NOMO-1 treated with DMSO at 0.1 percent for 48 hours (cell line): ENCODE data around the gene DIS3L.
A peak's percentile ranks its signal among the peaks of the same experiment; 100 is the strongest.
"Not testable (repeated sequence)": the region's sequence is repeated elsewhere in the genome, so short reads cannot be mapped to it uniquely, and the experiment has no call there.

Experiments
- DNase-seq: peaks from one replicate; lab custom pipeline; 2025; ENCODE audit not compliant: unreplicated experiment; lab: John Stamatoyannopoulos, UW

DIS3L gene

GRCh38 chr15:66293419-66294156, at the start of gene DIS3L:
Gene DIS3L (plus strand): TSS chr15:66293568. CDS start chr15:66293597, 29 bp downstream.
- DNase-seq, result peak; percentile 56

- not testable (repeated sequence) for DNase-seq
These were observed 47.5 kb upstream of the DIS3L start for GRCh38 chr15:66245832-66246231.

GRCh38 chr15:66246937-66247336, 46.4 kb upstream of the DIS3L start:
- no peak for DNase-seq

- DNase-seq, result no peak
These were observed 43.7 kb upstream of the DIS3L start for GRCh38 chr15:66249605-66250174.

GRCh38 chr15:66251065-66251789, 42.1 kb upstream of the DIS3L start:
- no peak for DNase-seq

GRCh38 chr15:66251790-66252684, 41.3 kb upstream of the DIS3L start:
- peak; percentile 8 for DNase-seq

- DNase-seq, result no peak
These were observed 40.5 kb upstream of the DIS3L start for GRCh38 chr15:66252685-66253417.

- peak; percentile 10 for DNase-seq
These were observed 39.8 kb upstream of the DIS3L start, which contains the start of gene MEGF11 for GRCh38 chr15:66253418-66254088. Gene MEGF11 (minus strand): TSS chr15:66253750. CDS start chr15:66128403, 125,347 bp downstream.

- no peak for DNase-seq
These were observed 39.0 kb upstream of the DIS3L start for GRCh38 chr15:66254089-66254950.

- DNase-seq, result no peak
These were observed 38.3 kb upstream of the DIS3L start for GRCh38 chr15:66254951-66255676.

GRCh38 chr15:66256692-66257091, 36.7 kb upstream of the DIS3L start:
- no peak for DNase-seq

- DNase-seq, result no peak
These were observed 32.3 kb upstream of the DIS3L start for GRCh38 chr15:66261056-66261455.

GRCh38 chr15:66262837-66263236, 30.5 kb upstream of the DIS3L start:
- DNase-seq, result not testable (repeated sequence)

GRCh38 chr15:66264859-66265513, 28.4 kb upstream of the DIS3L start:
- DNase-seq, result no peak

- peak; percentile 95 for DNase-seq
These were observed 23.9 kb upstream of the DIS3L start for GRCh38 chr15:66269326-66270090.

- no peak for DNase-seq
These were observed 22.4 kb upstream of the DIS3L start for GRCh38 chr15:66270932-66271331.

GRCh38 chr15:66275352-66275751, 18.0 kb upstream of the DIS3L start:
- DNase-seq, result no peak
